ENCODE data around the gene BRD1.

Gene BRD1

DNA sequence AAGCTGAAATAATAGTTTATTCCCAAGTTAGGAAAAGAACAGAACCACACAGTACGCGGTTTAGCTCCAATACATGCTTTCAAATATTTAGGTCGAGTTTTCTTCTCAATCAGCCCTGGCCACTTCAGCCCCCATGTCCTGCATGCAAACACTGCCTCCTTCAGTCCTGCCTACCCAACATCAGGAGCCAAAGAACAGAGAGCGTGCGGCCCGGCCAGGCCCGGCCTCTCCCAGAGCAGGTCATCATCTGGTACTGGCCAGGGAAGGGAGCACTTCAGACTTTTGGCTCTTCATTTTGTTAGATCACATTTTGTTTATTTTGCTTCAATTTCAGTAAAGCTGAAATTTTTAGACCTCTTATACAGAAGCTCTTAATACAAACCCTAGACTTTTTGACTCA lies 6.7 kb downstream of the BRD1 start:
- Histone ChIP-seq H3K9ac (ENCODE audit: low read length) (no peak overlapping the region), H3K4me1 (ENCODE audit: control insufficient read depth, low read depth, low read length) (no peaks in the 10 kb centered on the region), H3K9me3 (ENCODE audit: control insufficient read depth, low read depth, low read length) (no peaks in the 10 kb centered on the region), H3K36me3 (ENCODE audit: control insufficient read depth, low read depth, low read length) (peaks cover 63% of the 10 kb centered on the region), H3K4me3 (ENCODE audit: low read length) (no peak overlapping the region), H3K27ac (ENCODE audit: low read length) (no peak overlapping the region), H3K27me3 (ENCODE audit: control insufficient read depth, insufficient read depth, low read length) (no peaks in the 10 kb centered on the region)

DNA sequence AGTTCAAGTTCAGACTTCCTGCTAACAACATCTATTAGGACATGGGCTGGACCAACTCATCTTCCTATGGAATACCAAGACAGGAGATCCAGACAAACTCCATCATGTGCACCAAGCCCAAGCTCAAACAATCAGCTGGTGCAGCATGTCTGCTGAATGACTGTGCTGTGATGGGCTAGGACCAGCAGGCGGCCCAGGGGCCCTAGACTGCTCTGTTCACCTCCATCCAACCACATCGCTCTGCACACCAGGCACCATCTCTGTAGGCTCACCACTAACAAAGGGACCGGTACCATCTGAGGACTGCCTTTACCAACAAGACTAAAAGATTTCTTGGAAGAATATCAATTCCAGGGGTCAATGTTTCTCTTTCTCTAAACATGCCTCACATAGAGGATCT lies 10.3 kb downstream of the BRD1 start:
- Histone ChIP-seq H3K27ac (ENCODE audit: low read length) (no peak overlapping the region), H3K27me3 (ENCODE audit: control insufficient read depth, insufficient read depth, low read length) (no peaks in the 10 kb centered on the region), H3K4me1 (ENCODE audit: control insufficient read depth, low read depth, low read length) (no peaks in the 10 kb centered on the region), H3K9ac (ENCODE audit: low read length) (no peak overlapping the region), H3K36me3 (ENCODE audit: control insufficient read depth, low read depth, low read length) (peaks cover 44% of the 10 kb centered on the region), H3K4me3 (ENCODE audit: low read length) (no peak overlapping the region), H3K9me3 (ENCODE audit: control insufficient read depth, low read depth, low read length) (no peaks in the 10 kb centered on the region)

DNA sequence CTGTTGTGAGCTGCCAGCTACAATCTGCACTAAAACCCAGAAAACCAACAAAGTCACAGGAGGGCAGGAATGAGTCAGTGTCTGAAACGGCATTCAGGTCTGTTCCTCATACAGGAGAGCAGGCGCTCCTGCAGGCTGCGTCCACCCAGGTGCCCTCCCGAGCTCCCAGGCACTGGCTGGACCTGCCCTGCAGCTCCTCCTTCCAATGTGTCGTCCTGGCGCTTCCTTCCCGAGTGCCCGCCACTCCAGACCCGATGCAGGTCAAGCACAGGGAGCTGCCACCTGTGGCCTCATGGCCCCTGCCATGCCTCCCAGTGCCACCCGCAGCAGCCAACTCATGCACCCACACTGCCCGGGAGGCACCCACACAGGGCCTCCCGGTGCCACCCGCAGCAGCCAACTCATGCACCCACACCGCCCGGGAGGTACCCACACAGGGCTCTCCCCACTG lies 12.0 kb downstream of the BRD1 start:
- Histone ChIP-seq H3K27ac (ENCODE audit: low read length) (no peak overlapping the region), H3K9ac (ENCODE audit: low read length) (no peak overlapping the region), H3K4me1 (ENCODE audit: control insufficient read depth, low read depth, low read length) (no peaks in the 10 kb centered on the region), H3K27me3 (ENCODE audit: control insufficient read depth, insufficient read depth, low read length) (no peaks in the 10 kb centered on the region), H3K9me3 (ENCODE audit: control insufficient read depth, low read depth, low read length) (no peaks in the 10 kb centered on the region), H3K36me3 (ENCODE audit: control insufficient read depth, low read depth, low read length) (peaks cover 33% of the 10 kb centered on the region), H3K4me3 (ENCODE audit: low read length) (no peak overlapping the region)

DNA sequence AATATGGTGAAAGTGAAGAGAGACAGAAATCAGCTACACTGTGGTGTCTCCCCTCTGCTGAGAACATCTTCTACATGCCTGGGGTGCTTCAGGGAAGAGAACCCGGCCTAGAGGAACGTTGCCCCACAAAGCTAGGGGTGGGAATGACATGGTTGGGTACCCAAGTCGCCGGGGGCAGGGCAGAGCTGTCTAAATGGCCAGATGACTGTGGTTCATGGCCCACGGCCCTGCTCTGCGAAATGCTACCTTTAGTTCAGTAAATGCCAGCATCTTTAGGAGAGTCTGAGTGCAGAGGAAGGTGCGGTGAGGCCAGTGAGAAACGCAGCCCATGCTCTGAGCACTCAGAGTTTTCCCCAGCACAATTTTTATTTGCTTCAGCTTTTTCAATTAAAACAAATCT lies 12.8 kb downstream of the BRD1 start:
- Histone ChIP-seq H3K4me3 (ENCODE audit: low read length) (no peak overlapping the region), H3K27ac (ENCODE audit: low read length) (no peak overlapping the region), H3K9ac (ENCODE audit: low read length) (no peak overlapping the region), H3K4me1 (ENCODE audit: control insufficient read depth, low read depth, low read length) (no peaks in the 10 kb centered on the region), H3K27me3 (ENCODE audit: control insufficient read depth, insufficient read depth, low read length) (no peaks in the 10 kb centered on the region), H3K9me3 (ENCODE audit: control insufficient read depth, low read depth, low read length) (no peaks in the 10 kb centered on the region), H3K36me3 (ENCODE audit: control insufficient read depth, low read depth, low read length) (peaks cover 29% of the 10 kb centered on the region)

DNA sequence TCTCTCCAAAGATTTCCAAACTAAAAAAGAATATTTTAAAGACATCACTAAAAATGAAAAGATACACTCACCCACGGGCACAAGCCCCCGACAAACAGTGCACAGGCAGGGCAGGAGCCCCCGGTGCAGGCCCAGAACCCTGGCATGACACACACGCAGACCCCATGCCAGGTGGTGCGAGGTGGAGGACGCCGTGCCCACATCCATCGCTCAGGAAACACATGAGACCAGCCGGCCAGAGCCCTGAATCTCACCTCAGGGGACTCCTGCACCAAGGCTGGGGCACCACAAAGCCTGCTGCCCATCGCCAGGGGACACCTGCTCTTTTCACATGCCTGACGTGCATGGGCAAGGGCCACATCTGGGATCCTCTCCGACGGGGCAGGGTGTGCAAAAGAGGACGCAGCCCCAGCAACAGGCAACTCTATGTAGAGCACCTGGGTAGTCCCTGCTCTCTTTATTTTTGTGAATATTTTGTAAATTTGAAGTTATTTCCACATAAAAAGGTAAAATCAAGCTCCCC lies 13.4 kb downstream of the BRD1 start:
- H3K27ac ChIP-seq (ENCODE audit: low read length) = no peak overlapping the region
- no peaks in the 10 kb centered on the region for H3K27me3 ChIP-seq (ENCODE audit: control insufficient read depth, insufficient read depth, low read length)
- no peaks in the 10 kb centered on the region for H3K4me1 ChIP-seq (ENCODE audit: control insufficient read depth, low read depth, low read length)
- no peaks in the 10 kb centered on the region for H3K9me3 ChIP-seq (ENCODE audit: control insufficient read depth, low read depth, low read length)
- no peak overlapping the region for H3K9ac ChIP-seq (ENCODE audit: low read length)
- H3K4me3 ChIP-seq (ENCODE audit: low read length) = no peak overlapping the region
- H3K36me3 ChIP-seq (ENCODE audit: control insufficient read depth, low read depth, low read length) = peaks cover 28% of the 10 kb centered on the region

DNA sequence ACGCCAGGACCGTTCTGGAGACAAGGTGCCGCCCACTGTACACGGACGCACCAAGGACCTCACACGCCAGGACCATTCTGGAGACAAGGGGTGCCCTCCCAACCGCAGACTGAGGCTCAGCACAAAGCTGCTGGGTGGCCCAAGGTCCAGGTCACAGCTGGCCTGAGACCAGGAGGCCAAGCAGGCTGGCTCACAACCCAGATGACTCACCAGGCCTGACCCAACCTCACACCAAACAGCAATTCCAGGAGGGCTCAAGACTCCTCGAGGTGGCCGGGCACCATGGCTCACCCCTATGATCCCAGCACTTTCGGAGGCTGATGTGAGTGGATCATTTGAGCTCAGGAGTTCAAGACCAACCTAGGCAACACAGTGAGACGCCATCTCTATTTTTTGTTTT lies 14.8 kb downstream of the BRD1 start:
- no peaks in the 10 kb centered on the region for H3K4me1 ChIP-seq (ENCODE audit: control insufficient read depth, low read depth, low read length)
- no peak overlapping the region for H3K27ac ChIP-seq (ENCODE audit: low read length)
- no peaks in the 10 kb centered on the region for H3K27me3 ChIP-seq (ENCODE audit: control insufficient read depth, insufficient read depth, low read length)
- no peak overlapping the region for H3K9ac ChIP-seq (ENCODE audit: low read length)
- H3K9me3 ChIP-seq (ENCODE audit: control insufficient read depth, low read depth, low read length) = no peaks in the 10 kb centered on the region
- peaks cover 16% of the 10 kb centered on the region for H3K36me3 ChIP-seq (ENCODE audit: control insufficient read depth, low read depth, low read length)
- H3K4me3 ChIP-seq (ENCODE audit: low read length) = no peak overlapping the region

DNA sequence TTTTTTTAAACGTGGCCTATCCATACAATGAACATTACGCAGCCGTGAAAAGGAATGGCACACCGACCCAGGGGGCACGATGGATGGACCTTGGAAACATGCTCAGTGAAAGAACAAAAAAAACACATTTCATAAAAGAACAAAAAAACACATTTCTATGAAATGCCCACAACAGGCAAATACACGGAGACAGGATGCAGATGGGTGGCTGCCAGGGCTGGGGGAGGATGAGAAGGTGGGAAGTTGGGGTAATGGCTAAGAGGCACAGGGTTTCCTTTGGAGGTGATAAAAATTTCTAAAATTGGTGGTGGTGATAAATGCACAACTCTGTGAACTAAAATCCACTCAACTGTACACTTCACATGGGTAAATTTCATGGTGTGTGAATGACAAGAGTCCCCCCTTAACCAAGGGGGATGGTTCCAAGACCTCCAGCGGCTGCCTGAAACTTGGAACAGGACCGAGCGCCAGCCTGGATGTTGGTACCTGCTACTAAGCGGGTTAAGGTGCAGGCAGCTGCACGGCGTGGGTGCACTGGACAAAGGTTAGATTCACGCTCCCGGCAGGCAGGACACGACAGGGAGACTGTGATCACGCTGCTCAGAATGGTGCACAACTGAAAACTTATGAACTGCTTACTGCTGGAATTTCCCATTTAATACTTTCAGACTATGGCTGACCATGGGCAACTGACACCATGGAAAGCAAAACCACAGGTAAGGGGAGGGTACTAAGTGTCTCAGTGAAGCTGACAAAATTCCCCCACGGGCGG lies 16.5 kb downstream of the BRD1 start:
- no peak overlapping the region for H3K4me3 ChIP-seq (ENCODE audit: low read length)
- H3K27ac ChIP-seq (ENCODE audit: low read length) = no peak overlapping the region
- no peaks in the 10 kb centered on the region for H3K27me3 ChIP-seq (ENCODE audit: control insufficient read depth, insufficient read depth, low read length)
- H3K9me3 ChIP-seq (ENCODE audit: control insufficient read depth, low read depth, low read length) = no peaks in the 10 kb centered on the region
- no peaks in the 10 kb centered on the region for H3K4me1 ChIP-seq (ENCODE audit: control insufficient read depth, low read depth, low read length)
- H3K36me3 ChIP-seq (ENCODE audit: control insufficient read depth, low read depth, low read length) = peaks cover 6% of the 10 kb centered on the region
- no peak overlapping the region for H3K9ac ChIP-seq (ENCODE audit: low read length)

DNA sequence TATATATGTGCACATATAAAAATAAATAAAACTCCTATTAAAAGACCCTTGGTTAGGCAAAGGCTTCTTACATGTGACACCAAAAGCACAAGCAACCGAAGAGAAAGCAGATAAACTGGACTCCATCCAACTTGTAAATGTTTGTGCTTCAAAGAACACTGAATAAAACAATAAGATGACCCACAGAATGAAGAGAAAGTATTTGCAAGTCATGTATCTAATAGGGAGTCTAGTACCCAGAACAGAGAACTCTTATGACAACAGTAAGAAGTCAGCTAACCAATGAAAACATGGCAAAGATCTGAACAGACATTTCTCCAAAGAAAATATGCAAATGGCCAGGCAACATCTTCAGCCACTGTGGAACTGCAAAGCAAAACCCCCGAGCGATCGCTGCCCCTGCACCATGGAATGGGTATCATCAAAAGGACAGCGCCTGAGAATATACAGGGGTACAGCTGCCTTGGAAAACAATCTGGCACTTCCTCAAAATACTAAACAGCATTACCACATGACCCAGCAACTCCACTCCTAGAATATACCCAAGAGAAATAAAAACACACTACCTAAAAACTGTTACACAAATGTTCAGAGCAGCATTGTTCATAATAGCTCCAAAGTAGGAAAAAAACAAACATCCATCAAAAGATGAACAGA lies 17.2 kb downstream of the BRD1 start:
- Histone ChIP-seq H3K4me1 (ENCODE audit: control insufficient read depth, low read depth, low read length) (no peaks in the 10 kb centered on the region), H3K9ac (ENCODE audit: low read length) (no peak overlapping the region), H3K9me3 (ENCODE audit: control insufficient read depth, low read depth, low read length) (no peaks in the 10 kb centered on the region), H3K27me3 (ENCODE audit: control insufficient read depth, insufficient read depth, low read length) (no peaks in the 10 kb centered on the region), H3K27ac (ENCODE audit: low read length) (no peak overlapping the region), H3K36me3 (ENCODE audit: control insufficient read depth, low read depth, low read length) (peaks cover 6% of the 10 kb centered on the region), H3K4me3 (ENCODE audit: low read length) (no peak overlapping the region)

DNA sequence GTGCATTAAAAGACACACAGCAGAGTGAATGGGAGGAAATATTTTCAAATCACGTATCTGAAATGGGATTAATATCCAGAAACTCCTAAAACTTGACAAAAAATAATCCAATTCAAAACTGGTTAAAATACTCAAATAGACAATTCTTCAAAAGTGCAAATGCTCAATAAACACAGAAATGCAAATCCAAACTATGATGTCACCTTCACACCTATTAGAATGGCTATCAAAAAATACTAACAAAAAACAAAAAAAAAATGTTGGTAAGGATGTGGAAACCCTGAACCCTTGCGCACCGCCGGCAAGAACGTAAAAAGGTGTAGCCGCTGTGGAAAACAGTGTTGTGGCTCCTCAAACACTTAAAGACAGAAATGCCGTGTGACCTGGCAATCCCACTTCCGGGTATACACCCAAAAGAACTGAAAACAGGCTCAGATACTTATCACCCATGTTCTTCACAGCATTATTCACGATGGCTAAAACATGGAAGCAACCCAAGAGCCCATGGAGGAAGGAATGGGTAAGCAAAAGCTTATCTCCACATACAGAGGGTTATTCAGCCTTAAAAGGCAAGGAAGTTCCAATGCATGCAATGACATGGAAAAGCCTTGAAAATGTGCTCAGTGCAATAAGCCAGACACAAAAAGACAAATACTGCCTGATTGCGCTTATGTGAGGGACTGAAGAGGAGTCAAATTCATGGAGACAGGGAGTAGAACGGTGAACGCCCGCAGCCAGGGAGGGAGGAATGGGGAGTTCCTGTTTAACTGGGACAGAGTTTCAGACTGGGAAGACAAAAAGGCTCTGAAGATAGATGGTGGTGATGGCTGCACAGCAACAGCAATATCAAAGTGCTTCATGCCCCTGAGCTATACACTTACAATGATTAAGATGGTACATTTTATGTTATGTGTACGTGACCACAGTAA lies 19.6 kb downstream of the BRD1 start:
- Histone ChIP-seq H3K27me3 (ENCODE audit: control insufficient read depth, insufficient read depth, low read length) (no peaks in the 10 kb centered on the region), H3K9me3 (ENCODE audit: control insufficient read depth, low read depth, low read length) (no peaks in the 10 kb centered on the region), H3K4me3 (ENCODE audit: low read length) (no peak overlapping the region), H3K4me1 (ENCODE audit: control insufficient read depth, low read depth, low read length) (no peaks in the 10 kb centered on the region), H3K9ac (ENCODE audit: low read length) (no peak overlapping the region), H3K27ac (ENCODE audit: low read length) (no peak overlapping the region), H3K36me3 (ENCODE audit: control insufficient read depth, low read depth, low read length) (peaks cover 12% of the 10 kb centered on the region)

DNA sequence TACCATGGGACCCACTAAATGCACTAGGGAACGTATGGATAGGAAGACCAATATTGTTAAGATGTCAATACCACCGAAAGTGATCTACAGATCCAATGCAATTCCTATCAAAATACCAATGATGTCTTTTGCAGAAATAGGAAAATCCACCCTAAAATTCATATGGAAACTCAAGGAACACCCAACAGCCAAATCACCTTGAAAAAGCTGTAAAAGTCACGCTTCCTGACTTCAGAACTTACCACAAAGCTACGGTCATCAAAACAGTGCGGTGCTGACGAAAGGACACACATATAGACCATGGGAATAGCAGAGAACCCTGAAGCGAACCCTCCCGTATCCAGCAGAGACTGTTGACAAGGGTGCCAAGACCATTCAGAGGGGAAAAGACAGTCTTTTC lies 20.5 kb downstream of the BRD1 start:
- Histone ChIP-seq H3K4me1 (ENCODE audit: control insufficient read depth, low read depth, low read length) (no peaks in the 10 kb centered on the region), H3K4me3 (ENCODE audit: low read length) (no peak overlapping the region), H3K27me3 (ENCODE audit: control insufficient read depth, insufficient read depth, low read length) (no peaks in the 10 kb centered on the region), H3K36me3 (ENCODE audit: control insufficient read depth, low read depth, low read length) (peaks cover 17% of the 10 kb centered on the region), H3K9ac (ENCODE audit: low read length) (no peak overlapping the region), H3K9me3 (ENCODE audit: control insufficient read depth, low read depth, low read length) (no peaks in the 10 kb centered on the region), H3K27ac (ENCODE audit: low read length) (no peak overlapping the region)

DNA sequence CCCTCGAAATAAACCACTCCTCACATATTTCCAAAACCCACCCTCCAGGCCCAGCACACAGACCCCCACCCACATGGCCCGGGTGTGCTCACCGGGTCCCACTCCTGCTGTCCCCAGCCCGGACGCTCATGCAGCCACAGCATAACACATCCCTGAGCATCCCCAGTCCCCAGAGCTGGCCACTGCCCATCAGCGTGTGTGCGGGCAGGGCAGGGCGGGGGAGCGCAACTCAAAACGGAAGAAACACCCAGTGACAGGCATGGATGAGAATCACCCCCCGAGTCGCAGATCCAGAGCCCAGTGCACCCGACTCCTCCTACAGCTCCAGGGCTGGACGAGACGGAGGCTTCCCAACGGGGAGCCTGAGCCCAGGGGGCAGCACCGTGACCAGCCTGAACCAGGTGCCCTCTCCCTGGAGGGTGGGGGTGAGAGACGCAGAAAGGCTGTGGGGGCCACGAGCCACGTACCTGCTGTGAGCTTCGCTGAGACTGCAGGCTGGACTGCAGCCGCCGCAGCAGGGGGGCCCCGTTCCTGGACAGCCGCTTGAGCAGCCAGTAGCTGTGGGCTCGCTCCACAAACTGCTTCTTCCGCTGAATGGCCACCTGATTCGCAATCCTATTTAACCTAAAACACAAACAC lies 23.8 kb downstream of the BRD1 start:
- Histone ChIP-seq H3K27ac (ENCODE audit: low read length) (no peak overlapping the region), H3K36me3 (ENCODE audit: control insufficient read depth, low read depth, low read length) (peaks cover 27% of the 10 kb centered on the region)

More for the DNA sequence above, 23.8 kb downstream of the BRD1 start:
- no peaks in the 10 kb centered on the region for H3K9me3 ChIP-seq (ENCODE audit: control insufficient read depth, low read depth, low read length)
- no peak overlapping the region for H3K9ac ChIP-seq (ENCODE audit: low read length)
- no peaks in the 10 kb centered on the region for H3K27me3 ChIP-seq (ENCODE audit: control insufficient read depth, insufficient read depth, low read length)
- no peaks in the 10 kb centered on the region for H3K4me1 ChIP-seq (ENCODE audit: control insufficient read depth, low read depth, low read length)
- no peak overlapping the region for H3K4me3 ChIP-seq (ENCODE audit: low read length)
